NCI-H748 (cell line): Measurements from ENCODE around the gene PRR23E.

Experiments used
- DNase-seq: peaks from one replicate; lab custom pipeline; 2025; ENCODE audit not compliant: unreplicated experiment; lab: John Stamatoyannopoulos, UW

Gene PRR23E, protein sequence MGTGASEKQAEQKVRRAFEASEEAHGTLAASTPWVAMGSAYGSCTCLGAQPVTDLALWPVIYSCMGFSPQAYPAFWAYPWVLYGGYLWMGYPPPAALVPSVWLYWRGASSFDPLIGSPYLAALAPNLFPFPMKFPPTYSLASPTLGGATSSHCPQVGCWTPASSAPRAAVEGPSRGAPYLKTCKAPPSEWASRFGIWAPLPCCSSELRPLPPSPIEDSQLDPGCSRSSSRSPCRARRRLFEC

DNA sequence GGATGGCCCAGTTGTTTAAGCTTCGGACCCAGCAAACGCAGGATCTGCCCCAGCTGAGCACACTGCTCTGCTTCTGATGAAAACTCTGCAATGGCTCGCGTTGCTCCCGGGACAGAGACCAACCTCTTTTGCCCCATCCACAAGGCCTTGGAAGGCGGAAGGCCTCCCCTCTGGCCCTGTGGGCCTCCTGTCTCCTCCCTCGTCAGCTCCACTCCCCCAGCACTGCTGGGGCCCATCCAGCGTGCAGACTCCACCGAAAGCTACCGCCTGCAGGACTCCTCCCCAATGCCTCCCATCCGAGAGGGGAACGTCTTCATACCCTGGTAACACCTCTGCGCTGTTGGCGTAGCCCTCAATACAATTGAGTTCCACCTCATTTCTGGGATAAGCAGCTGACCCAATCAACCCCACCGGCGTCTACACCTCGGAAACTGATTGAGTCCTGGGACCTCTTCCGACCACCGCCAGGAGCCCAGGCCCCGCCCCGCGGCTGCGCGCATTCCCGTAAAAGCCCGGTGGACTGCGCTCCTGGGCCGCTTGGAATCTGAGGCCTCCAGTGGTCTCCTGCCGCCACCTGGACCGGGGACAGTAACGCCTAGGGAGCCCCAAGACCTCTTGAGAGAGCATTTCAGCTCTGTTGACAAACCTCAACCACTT lies at the start of gene PRR23E:
PRR23E (plus strand) TSS at position 556 of the 657 bp plus-strand sequence. CDS start 3,555 bp downstream, outside the sequence.
- no peak for DNase-seq

DNA sequence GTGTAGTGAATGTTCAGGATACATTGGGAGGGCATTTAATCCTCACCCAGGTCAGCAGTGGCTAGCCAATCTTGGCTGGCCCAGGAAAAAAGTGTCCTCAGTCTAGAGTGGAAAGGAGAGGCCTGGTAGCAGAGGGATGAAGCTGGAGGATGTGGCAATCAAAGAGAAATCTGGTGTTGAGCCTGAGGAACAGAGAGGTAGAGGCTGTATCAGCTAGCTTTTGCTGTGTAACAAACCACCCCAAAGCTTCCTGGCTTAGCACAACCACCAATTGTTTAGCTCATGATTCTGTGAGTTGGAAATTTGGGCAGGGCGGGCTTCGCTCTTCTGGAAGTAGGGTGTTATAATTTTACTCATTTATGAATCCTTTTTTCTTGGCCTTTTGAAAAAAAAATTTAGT lies 49.8 kb upstream of the PRR23E start:
- DNase-seq = no peak

DNA sequence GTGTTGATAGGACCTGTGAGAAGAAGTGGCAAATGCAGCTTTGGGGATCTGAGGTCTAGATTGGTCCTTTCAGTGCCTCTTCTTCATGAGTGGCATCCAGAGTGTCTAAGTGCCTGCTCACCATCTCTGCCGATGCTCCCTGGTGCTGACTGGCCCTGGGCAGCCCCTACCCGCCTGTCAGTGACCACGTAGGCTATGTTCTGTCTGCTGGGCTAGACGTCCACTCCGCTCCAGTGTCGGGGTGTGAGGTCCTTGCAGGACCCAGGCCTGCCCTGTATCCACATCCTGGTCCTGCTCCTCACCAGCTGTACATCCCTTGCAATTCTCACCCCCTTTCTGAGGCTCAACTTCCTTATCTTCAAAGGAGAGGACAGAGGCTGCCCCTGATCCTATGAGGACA lies 48.3 kb upstream of the PRR23E start:
- DNase-seq = no peak

DNA sequence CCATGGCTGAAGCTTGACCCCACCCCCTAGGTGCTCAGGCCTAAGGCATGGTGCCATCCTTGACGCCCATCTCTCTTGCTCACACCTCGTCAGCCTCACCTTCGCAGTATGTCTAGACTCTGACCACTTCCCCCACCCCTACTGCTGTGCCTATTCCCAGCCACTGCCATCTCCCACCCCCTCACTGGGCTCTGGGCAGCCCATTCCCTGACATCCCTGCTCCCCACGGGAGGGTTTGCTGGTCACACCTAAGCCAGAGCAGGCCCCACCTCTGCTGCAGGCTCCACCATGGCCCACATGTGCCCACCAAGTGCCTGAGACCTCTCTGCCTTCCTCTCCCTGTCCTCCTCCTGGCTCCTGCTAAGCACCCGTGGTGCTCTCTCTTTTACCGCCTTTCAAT lies 47.7 kb upstream of the PRR23E start:
- no peak for DNase-seq

DNA sequence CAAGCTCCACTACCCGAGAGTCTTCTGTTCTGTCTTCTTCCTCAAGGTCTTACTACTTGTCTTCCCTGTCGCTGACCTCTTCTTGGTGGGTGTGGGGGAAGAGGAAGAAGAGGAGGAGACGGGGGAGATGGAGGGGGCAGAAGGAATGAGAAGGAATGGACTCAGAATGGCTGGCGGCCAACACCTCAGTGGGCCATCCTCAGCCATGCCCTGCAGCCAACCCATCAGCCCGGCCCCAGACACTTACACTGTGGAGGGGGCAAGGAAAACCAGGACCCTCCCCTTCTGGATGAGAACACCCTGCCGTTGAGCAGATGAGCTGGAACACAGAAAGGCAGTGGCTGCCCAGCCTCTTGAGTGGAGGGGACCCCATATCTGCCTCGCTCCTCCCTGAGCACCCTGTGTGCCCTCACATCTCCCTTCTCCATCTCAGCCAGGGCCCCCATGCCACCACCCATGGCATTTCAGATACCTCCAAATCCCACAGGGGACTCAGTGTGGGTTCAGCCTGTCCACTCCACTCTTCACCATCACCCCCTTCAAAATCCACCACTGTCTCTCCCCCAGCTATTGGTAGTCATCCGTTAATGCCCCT lies 45.5 kb upstream of the PRR23E start:
- DNase-seq = no peak

DNA sequence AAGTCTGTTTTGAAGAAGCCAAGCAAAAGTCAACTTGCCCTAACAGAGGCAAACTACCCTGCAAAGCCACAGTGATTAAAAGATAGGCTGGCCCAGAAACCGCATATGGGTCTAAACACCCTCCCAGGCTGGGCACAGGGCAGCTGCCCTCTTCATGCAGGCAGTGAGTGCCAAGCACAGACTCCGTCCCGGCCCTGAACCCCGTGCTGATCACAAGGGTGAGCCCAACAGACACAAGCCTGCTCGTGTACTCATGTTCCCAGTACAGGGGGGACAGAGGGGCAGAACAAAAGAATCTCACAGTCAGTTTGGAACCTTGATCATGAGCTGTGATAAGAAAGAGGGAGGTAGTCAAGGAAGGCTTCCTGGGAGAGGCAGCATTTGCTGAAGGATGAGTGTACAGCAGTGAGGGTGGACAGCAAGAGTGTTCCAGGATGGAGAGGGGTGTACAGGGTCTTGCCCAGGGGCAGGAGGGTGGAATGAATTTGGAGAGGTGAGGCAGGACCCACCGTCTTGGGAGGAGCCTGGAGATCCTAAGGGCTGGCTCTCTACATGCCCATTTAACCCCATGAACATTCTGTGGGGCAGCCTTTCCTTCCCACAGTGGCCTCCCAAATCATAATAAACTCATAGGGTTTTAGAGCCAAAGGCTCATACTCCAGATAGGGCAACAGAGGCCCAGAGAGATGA lies 43.2 kb upstream of the PRR23E start:
- DNase-seq = no peak

DNA sequence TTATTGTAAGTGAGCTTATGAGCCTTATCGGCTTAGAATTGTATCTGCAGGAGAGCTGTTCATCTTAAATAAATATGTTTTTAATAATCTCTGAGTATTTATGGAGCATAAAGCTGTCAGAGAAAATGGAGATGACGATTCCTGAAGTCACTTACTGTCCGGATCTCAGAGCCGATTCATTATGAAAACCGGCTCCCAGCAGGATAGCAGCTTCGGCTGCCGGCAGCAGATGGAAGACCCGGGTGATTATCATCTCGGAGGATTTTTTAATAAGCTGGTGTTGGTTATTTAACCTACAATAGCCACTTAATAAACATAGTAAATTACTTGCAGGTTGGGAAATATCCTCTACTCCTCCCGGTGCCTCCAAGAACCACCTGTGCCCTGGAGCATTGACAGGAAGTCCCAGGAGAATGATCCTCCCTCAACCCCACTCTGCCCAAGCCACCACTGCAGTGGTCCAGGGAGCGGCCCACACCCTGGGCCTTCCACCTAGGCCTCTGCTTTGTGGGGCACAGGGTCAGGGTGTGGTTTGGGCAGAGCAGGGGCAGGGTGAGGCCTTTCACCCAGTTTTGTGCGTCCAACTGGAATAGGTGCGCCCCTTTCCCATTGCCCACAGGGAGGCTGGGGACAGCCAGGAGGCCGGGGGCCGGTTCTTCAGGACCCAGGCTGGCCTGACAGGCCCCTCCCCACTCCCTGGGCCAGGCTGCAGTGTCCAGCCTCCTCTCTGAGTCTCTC lies 42.2 kb upstream of the PRR23E start:
- no peak for DNase-seq

DNA sequence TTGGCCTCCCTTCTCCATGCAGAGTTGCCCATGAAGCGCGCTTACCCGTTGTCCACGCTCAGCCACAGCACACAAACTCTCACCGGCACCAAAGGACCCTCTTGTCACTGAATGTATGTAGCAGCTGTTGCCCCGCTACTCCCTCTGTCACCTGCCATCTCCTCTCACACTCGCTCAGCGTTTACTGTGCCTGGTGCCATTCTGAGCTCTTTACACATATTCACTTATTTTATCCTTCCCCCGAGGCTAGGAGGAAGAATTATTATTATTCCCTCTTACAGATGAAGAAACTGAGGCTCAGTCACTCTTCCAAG lies 41.7 kb upstream of the PRR23E start:
- no peak for DNase-seq

DNA sequence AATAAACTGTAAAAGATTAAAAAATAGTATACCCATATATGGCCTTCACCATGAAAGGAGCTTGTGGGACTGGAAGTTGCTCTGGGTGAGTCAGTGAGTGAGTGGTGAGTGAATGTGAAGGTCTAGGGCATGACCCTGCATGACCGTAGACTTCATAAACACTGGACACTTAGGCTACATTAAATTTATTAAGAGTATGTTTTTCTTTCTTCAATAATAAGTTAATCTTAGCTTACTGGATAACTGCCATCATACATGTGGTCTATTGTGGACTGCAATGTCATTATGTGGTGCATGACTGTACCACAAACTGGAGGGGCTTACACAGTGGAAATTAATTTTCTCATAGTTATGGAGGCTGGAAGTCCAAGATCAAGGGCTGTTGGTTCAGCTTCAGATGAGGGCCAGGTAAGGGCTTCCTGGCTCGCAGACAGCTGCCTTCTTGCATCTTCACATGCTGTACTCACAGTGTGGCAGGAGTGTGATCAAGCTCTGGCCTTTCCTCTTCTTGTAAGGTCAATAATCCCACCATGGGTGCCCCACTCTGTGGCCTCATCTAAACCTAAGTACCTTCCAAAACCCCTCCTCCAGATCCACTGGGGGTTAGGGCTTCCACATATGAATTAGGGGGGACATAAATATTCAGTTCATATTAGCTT lies 40.8 kb upstream of the PRR23E start:
- DNase-seq = no peak

DNA sequence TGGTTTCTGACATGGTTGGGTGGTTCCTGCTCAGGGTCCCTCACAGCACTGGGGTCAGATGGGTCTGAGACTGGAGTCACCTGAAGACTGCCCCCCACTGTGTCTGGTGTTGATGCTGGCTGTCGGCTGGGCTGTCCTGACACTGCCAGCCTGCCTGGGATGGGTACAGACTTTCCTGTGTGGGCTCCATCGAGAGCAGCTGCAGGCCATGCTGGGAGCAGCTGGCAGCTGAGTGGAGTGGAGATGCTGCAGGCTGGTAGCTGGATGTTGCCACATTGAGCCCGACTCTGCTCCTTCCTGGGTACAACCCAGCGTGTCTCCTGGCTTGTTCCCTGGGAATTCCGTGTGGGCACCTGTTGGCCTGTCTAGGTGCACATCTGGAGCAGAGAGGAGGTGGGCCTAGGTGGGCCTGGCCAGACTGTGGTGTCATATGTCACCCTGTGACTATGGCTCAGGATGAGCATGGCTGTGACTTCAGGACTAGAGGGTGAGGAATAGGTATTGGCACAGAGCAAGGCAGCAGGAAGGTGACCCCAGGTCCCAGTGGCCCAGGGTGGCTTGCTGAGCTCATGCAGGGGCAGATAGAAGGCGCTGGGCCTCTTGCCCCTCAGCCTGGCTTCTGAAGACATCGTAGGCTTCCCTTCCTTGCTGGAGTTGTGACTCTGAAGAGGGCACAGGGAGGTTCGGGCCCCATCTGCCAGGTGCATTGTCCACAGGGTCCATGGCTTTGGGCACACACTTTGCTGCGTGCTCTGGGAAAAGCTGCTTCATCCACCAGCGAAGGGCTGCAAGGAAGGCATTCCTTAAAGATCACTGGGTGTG lies 40.0 kb upstream of the PRR23E start:
- no peak for DNase-seq

DNA sequence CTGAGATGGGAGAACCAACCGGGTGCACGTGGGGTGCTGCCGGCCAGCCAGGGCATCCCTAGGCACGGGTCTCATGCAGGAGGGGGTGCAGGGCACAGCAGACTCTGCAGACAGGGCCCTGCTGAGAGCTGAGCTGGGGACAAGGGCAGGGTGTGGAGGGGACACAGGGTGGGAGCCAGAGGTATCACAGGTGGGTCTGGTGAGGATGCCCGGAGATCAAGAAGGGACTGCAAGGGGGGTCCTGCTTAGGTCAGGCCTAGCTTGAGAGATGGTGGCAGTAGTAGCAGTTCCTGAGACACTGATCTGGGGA lies 39.5 kb upstream of the PRR23E start:
- no peak for DNase-seq

DNA sequence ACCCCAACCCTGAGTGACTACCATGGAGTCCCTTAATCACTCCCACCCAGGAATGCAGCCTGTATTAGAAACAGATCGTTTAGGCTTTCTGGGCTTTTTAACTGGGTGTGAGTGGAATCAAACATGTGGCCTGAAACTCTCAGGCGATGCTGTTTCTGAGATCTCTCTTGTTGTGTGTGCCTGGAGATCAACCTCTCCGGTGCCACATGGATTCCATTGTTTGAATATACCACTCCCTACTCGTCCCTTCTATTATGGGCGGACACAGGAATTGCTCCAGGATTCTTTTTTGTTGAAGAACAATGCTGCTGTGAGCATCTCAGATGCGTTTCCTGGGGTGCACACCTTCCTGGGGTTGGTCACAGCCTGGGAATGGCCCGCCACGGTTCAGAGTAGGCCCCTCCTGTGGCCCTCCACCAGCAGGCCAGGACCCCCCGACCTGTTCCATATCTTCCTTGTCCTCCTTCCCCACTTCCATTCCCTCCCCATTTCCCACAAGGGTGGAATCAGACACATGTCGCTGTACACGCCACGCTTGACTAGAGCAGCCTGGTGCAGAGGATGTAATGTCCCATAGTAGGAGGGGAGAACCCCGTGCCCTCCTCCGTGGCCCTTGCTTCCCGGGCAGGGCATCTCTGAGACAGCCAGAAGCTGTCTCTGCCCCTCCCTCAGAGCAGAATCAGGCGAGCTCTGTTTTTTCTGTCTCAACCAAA lies 36.4 kb upstream of the PRR23E start:
- DNase-seq = peak; percentile 73

DNA sequence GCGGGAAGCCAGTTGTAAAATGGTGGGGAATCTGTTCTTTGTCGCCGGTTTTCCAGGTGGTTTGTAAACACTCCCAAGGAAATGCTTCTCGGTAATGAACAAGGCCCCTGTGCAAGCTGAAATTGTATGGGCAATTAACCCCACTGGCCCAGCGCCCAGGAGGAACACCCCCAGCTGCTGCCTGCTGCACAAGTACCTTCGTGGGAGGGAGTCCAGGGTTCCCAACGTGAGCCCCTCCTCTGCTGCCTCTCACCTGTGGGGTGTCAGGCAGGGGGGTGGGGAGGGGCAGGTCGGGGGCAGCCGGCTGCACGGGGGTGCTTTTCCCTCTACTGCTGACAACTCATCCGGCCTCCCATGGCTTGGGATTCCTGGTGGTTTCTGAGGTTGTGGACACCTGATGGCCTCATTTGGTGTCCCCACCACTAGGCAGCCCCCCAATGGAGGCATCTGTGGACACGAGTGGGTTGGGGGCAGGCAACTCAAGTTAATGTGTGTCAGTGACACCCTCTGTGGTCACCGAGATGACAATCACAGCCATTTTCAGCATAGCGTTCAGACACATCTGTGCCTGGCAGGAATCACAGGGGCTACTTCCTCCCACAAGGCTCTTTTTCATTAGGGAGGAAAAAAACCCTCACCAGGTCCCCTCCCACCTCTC lies 35.6 kb upstream of the PRR23E start:
- peak; percentile 90 for DNase-seq

DNA sequence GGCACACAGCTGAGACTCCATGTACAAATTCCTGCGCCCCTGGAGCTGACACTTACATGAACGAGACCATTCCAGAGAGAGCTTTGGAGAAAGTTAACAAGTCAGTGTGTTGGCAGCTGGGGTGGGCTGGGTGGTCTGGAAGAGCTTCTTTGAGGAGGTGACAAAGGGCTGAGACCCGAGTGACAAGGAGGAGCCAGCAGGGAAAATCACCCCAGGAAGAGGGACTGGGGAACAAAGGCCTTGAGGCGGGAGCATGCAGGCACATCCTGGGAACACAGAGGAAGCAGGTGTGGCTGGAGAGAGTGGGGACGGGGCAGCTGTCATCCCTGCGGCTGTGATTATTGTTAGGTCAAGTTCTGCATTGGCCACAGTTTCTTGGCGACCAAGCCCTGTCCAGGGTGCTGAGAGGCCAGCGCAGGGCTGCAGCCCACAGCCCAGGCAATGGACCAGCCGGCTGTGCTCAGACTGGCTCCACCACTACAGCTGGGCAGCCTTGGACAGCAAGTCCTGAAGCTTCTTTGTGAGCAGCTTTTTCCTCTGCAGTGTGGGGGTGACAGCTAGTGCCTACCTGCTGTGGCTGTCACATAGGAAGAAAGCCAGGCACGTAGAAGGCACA lies 34.2 kb upstream of the PRR23E start:
- DNase-seq = peak; percentile 84

DNA sequence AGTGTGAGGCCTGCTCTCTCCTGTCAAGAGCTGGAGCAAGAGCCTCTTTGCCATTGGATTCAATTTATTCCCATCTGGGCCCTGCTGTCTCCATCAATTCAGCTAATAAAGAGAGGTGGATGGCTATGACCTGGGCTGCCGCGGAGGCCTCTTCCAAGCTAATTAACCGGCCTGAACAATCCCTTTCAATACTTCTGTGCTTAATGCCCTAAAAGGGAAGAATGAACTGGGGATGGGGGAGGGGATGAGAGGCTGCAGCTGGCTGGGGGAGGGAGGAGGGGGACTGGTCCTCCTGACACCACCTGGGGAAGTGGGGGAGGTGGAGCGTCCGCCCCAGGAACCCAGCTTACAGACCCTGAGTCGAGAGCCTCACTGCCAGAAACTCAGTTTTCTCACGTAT lies 33.4 kb upstream of the PRR23E start:
- peak; percentile 93 for DNase-seq

DNA sequence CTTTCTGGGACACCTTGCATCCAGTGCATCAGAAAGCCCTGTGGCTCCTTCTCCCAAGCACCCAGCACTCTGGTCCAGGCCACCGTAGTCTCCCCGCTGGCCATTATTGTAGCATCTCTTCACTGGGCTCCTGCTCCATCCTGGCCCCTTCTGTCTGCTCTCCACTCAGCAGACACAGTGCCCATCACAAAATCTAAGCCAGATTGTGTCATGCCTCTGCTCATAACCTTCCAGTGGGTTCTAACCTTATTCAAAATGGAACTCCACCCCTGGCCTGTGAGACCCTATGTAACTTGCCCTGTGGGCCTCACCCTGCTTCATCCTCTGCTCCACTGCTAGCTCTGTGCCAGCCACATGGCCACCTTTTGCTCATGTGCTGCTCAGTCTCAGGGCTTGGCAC lies 31.7 kb upstream of the PRR23E start:
- DNase-seq = no peak

DNA sequence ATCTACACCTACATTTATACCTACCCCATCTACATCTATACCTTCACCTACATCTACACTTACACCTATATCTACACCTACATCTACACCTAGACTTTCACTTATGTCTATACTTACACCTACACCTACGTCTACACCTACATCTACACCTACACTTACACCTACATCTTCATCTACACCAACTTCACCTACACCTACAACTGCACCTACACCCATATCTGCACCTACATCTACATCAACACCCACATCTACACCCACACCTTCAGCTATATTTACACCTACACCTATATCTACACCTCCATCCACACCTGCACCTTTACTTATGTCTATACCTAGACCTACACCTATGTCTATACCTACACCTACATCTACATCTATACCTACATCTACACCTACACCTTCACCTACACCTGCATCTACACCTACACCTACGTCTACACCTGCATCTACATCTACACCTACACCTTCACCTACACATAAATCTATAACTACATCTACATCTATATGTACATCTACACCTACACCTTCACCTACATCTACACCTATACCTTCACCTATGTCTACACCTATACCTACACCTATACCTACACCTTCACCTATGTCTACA lies 30.9 kb upstream of the PRR23E start:
- no peak for DNase-seq

DNA sequence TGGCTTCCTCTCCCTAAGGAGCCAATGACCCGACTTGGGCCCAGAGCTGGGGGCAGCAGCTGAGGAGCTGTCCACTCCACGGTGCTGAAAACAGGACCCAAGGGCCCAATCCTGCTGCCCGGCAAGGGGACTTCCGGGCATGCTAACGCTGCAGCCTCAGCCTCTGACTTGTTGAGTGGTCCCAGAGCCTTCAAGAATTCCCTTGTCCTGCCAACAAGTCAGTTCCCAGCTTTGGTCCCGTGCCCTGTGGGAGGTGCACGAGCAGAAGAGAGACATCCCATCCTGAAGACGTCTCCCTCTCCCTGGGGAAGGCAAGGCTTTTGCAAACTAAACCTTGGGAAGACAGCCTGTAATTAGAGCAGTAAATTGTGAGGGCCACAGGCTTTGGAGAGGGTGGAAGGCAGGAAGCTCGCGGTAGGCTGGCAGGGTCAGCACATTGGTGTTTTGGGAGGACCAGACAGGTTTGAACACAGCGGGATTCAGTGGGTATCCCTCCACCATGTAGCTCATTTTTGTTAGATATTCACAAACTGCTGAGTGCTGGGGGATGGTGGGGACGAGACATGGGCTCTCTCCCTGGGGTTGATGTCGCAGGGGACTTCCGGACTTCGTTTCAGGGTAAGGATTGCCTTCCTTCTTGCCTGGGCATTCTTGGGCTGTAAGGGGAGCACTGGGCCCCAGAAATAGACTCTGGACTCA lies 29.8 kb upstream of the PRR23E start:
- DNase-seq = no peak
